Measurements from ENCODE around the gene CRYGA. TPM values are rescaled to one million over a fixed set of nuclear protein-coding genes. Genes with fewer than 3 reads are reported as not detected.
"Not testable (repeated sequence)": the region's sequence is repeated elsewhere in the genome, so short reads cannot be mapped to it uniquely, and the experiment has no call there.

CRYGA gene
- total RNA-seq, 2 donors from 2014 or later: not detected

- Histone ChIP-seq H3K9ac (ENCODE audit: low read depth in 2 of 2, low read length in 2 of 2) (no peak overlapping the region), H3K4me1 (no peaks in the 10 kb centered on the region), H3K36me3 (no peaks in the 10 kb centered on the region), H3K27me3 (no peaks in the 10 kb centered on the region), H3K9me3 (no peaks in the 10 kb centered on the region), H3K4me3 (no peak overlapping the region), H3K27ac (no peak overlapping the region)
- intact Hi-C loops (cut with DNase I): no loop called here
- DNase-seq: no peak
- TF ChIP-seq, protein P1, sequence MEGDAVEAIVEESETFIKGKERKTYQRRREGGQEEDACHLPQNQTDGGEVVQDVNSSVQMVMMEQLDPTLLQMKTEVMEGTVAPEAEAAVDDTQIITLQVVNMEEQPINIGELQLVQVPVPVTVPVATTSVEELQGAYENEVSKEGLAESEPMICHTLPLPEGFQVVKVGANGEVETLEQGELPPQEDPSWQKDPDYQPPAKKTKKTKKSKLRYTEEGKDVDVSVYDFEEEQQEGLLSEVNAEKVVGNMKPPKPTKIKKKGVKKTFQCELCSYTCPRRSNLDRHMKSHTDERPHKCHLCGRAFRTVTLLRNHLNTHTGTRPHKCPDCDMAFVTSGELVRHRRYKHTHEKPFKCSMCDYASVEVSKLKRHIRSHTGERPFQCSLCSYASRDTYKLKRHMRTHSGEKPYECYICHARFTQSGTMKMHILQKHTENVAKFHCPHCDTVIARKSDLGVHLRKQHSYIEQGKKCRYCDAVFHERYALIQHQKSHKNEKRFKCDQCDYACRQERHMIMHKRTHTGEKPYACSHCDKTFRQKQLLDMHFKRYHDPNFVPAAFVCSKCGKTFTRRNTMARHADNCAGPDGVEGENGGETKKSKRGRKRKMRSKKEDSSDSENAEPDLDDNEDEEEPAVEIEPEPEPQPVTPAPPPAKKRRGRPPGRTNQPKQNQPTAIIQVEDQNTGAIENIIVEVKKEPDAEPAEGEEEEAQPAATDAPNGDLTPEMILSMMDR (IDR thresholded peaks at IDR 0.05): no peak
Observed at GRCh38 chr2:208112969-208113368, 50.4 kb downstream of the CRYGA start.

DNA sequence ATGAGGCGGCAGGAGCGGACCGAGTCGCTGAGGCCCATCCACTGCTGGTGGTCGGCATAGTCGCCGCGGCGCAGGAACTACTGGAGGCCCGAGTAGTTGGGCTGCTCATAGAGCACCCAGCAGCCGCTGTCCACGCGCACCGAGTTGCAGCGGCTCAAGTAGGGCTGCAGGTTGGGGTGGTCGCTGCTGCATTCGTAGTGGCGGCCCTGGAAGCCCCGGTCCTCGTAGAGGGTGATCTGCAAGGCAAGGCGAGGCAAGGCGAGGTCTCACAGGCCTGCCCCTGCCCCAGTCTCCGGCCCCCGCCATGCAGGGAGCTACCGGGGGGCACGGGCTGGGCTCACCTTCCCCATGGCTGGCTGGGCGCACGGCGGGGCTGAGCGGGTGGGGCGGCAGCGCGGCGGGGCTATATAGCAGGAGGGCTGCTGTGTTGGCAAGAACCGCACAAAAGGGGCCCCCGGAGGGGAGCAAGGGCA is 51.1 kb downstream of the CRYGA start:
- H3K9ac ChIP-seq (ENCODE audit: low read depth in 2 of 2, low read length in 2 of 2); DNase-seq; H3K27ac ChIP-seq; H3K9me3 ChIP-seq; intact Hi-C loops (cut with DNase I); H3K4me1 ChIP-seq; H3K4me3 ChIP-seq; H3K27me3 ChIP-seq; H3K36me3 ChIP-seq: not testable (repeated sequence)

Other genes with a start within 250 kb of the CRYGA start
- gene PLEKHM3, start 138.1 kb downstream of the CRYGA start, total RNA-seq: 1 to 10 TPM; 5.7 to 8.3 TPM
- gene CRYGD, start 39.1 kb downstream of the CRYGA start, total RNA-seq: not detected
- gene CRYGC, start 33.8 kb downstream of the CRYGA start, total RNA-seq: not detected
- gene CRYGB, start 17.4 kb downstream of the CRYGA start, total RNA-seq: not detected
- not detected for gene C2orf80, start 26.4 kb upstream of the CRYGA start, total RNA-seq
- 100 to 1,000 TPM; 250 to 348 TPM for gene IDH1, start 91.5 kb upstream of the CRYGA start, total RNA-seq
- 10 to 100 TPM; 14.6 to 18.2 TPM for gene PIKFYVE, start 102.7 kb upstream of the CRYGA start, total RNA-seq
- gene PTH2R, start 243.2 kb upstream of the CRYGA start, total RNA-seq: not detected